HT-29 (cell line): ENCODE results near the gene SLC38A1. TPM values are rescaled to one million over a fixed set of nuclear protein-coding genes. Genes with fewer than 3 reads are reported as not detected.
A peak's percentile ranks its signal among the peaks of the same experiment; 100 is the strongest.
"Not testable (repeated sequence)": the region's sequence is repeated elsewhere in the genome, so short reads cannot be mapped to it uniquely, and the experiment has no call there.

Experiments
- DNase-seq: peaks from one replicate; pipeline ENCODE4 v3.0.0-alpha.2; 2015; ENCODE audit warnings: low spot score
- total RNA-seq: library from RNA; depleted of rRNA; stranded (reverse); fragments of >200 nt; shearing (Covaris generic); gene quantifications from 2 replicates; pipeline ENCODE4 v1.2.3, GENCODE V29; 2014

Gene SLC38A1
- total RNA-seq, 1 experiment from 2014 or later: 58.6 TPM

GRCh38 chr12:46208370-46208769 is 60.5 kb downstream of the SLC38A1 start:
- no peak for DNase-seq

- DNase-seq: no peak
These were observed 61.2 kb downstream of the SLC38A1 start for GRCh38 chr12:46207644-46208043.

- DNase-seq: no peak
These were observed 62.4 kb downstream of the SLC38A1 start for GRCh38 chr12:46206471-46206870.

- no peak for DNase-seq
These were observed 63.5 kb downstream of the SLC38A1 start for GRCh38 chr12:46205294-46205693.

GRCh38 chr12:46201284-46201789 is 67.5 kb downstream of the SLC38A1 start:
- DNase-seq: no peak

GRCh38 chr12:46200551-46200950 is 68.3 kb downstream of the SLC38A1 start:
- no peak for DNase-seq

GRCh38 chr12:46198913-46199312 is 69.9 kb downstream of the SLC38A1 start:
- no peak for DNase-seq

- DNase-seq: no peak
These were observed 71.0 kb downstream of the SLC38A1 start for GRCh38 chr12:46197883-46198282.

GRCh38 chr12:46190533-46190932 is 78.3 kb downstream of the SLC38A1 start:
- not testable (repeated sequence) for DNase-seq

GRCh38 chr12:46188170-46188569 is 80.7 kb downstream of the SLC38A1 start:
- DNase-seq: no peak

GRCh38 chr12:46187023-46187422 is 81.8 kb downstream of the SLC38A1 start:
- no peak for DNase-seq

- DNase-seq: no peak
These were observed 82.8 kb downstream of the SLC38A1 start for GRCh38 chr12:46186088-46186487.

- no peak for DNase-seq
These were observed 83.2 kb downstream of the SLC38A1 start for GRCh38 chr12:46185686-46186085.

- no peak for DNase-seq
These were observed 83.8 kb downstream of the SLC38A1 start for GRCh38 chr12:46184798-46185595.

- DNase-seq: no peak
These were observed 85.7 kb downstream of the SLC38A1 start for GRCh38 chr12:46183112-46183511.

- DNase-seq: no peak
These were observed 87.4 kb downstream of the SLC38A1 start for GRCh38 chr12:46181465-46181864.

- peak; percentile 57 for DNase-seq
These were observed 89.0 kb downstream of the SLC38A1 start for GRCh38 chr12:46179693-46180452.

GRCh38 chr12:46177837-46178608 is 90.8 kb downstream of the SLC38A1 start:
- DNase-seq: no peak

- DNase-seq: no peak
These were observed 91.8 kb downstream of the SLC38A1 start for GRCh38 chr12:46177025-46177424.

GRCh38 chr12:46174919-46175318 is 93.9 kb downstream of the SLC38A1 start:
- DNase-seq: no peak

- DNase-seq: no peak
These were observed 94.7 kb downstream of the SLC38A1 start for GRCh38 chr12:46174061-46174662.
